Astrocyte (in vitro differentiated cells and primary cell): ENCODE measurements around the gene P2RY8. TPM values are rescaled to one million over a fixed set of nuclear protein-coding genes. Genes with fewer than 3 reads are reported as not detected.
"Not testable (repeated sequence)": the region's sequence is repeated elsewhere in the genome, so short reads cannot be mapped to it uniquely, and the experiment has no call there.

Source experiments
- DNase-seq: peaks from one replicate; pipeline ENCODE4 v3.0.0-alpha.2; 2010; ENCODE audit warnings: low read depth
- FAIRE-seq: peaks from 2 replicates; lab custom pipeline; 2011; peaks lifted over from hg19 to GRCh38; lab: Jason Lieb, UNC
- H2AFZ ChIP-seq: 2 replicates; pipeline ENCODE4 v1.6.0; 2012; ENCODE audit warnings: low read depth, low read length, inconsistent platforms
- H3K27ac ChIP-seq: 2 replicates; pipeline ENCODE4 v1.5.1; 2011; ENCODE audit warnings: low read depth, low read length, inconsistent platforms
- H3K27me3 ChIP-seq: 2 replicates; pipeline ENCODE4 v1.6.0; 2011; ENCODE audit warnings: low read length, inconsistent platforms; ENCODE audit not compliant: insufficient read depth
- H3K36me3 ChIP-seq: 2 replicates; pipeline ENCODE4 v1.5.1; 2011; ENCODE audit warnings: low read length, inconsistent platforms; ENCODE audit not compliant: insufficient read depth
- H3K4me1 ChIP-seq: 2 replicates; pipeline ENCODE4 v1.5.1; 2011; ENCODE audit warnings: low read length, inconsistent platforms; ENCODE audit not compliant: insufficient read depth
- H3K4me2 ChIP-seq: 2 replicates; pipeline ENCODE4 v1.6.0; 2012; ENCODE audit warnings: low read length, inconsistent platforms
- H3K4me3 ChIP-seq: 2 replicates; pipeline ENCODE4 v1.5.1; 2011; ENCODE audit warnings: low read depth, mild to moderate bottlenecking, low read length, inconsistent platforms; ENCODE audit not compliant: insufficient read depth
- H3K79me2 ChIP-seq: 2 replicates; pipeline ENCODE4 v1.6.0; 2012; ENCODE audit warnings: mild to moderate bottlenecking, low read length, inconsistent platforms; ENCODE audit not compliant: insufficient read depth
- H3K9ac ChIP-seq: 2 replicates; pipeline ENCODE4 v1.6.0; 2012; ENCODE audit warnings: mild to moderate bottlenecking, low read length, inconsistent platforms
- H3K9me3 ChIP-seq: 2 replicates; pipeline ENCODE4 v1.5.1; 2012; ENCODE audit warnings: low read depth, mild to moderate bottlenecking, low read length, inconsistent platforms; ENCODE audit not compliant: insufficient read depth
- H4K20me1 ChIP-seq: 2 replicates; pipeline ENCODE4 v1.6.0; 2012; ENCODE audit warnings: low read length, inconsistent platforms; ENCODE audit not compliant: insufficient read depth
- H3K27ac Mint-ChIP-seq: one replicate; pipeline ENCODE4 v1.8.0; 2021; ENCODE audit warnings: mild to moderate bottlenecking, mixed read lengths; ENCODE audit not compliant: unreplicated experiment
- H3K27me3 Mint-ChIP-seq: one replicate; pipeline ENCODE4 v1.8.0; 2021; ENCODE audit warnings: low read depth, mixed read lengths; ENCODE audit not compliant: unreplicated experiment
- H3K36me3 Mint-ChIP-seq: one replicate; pipeline ENCODE4 v1.8.0; 2021; ENCODE audit warnings: low read depth, mixed read lengths; ENCODE audit not compliant: unreplicated experiment
- H3K4me1 Mint-ChIP-seq: one replicate; pipeline ENCODE4 v1.8.0; 2021; ENCODE audit warnings: low read depth, mixed read lengths; ENCODE audit not compliant: unreplicated experiment
- H3K4me3 Mint-ChIP-seq: one replicate; pipeline ENCODE4 v1.8.0; 2021; ENCODE audit warnings: mild to moderate bottlenecking, moderate library complexity, mixed read lengths; ENCODE audit not compliant: unreplicated experiment
- H3K9me3 Mint-ChIP-seq: one replicate; pipeline ENCODE4 v1.8.0; 2021; ENCODE audit warnings: mild to moderate bottlenecking, mixed read lengths; ENCODE audit not compliant: unreplicated experiment
- CTCF ChIP-seq: IDR thresholded peaks from 2 replicates; pipeline ENCODE4 v1.5.1; 2011; ENCODE audit warnings: low read depth, mild to moderate bottlenecking, inconsistent platforms, low read length, moderate library complexity; ENCODE audit not compliant: insufficient read depth
- EZH2 ChIP-seq: IDR thresholded peaks from 2 replicates; pipeline ENCODE4 v1.6.1; 2012; ENCODE audit warnings: mild to moderate bottlenecking, low read length, inconsistent platforms; ENCODE audit not compliant: insufficient read depth
- total RNA-seq: library from RNA; stranded (reverse); gene quantifications from 2 replicates; pipeline ENCODE4 v1.2.1, GENCODE V29; 2021

The P2RY8 gene
- total RNA-seq, 1 donor from 2014 or later = not detected

- Histone ChIP-seq H3K9me3 (no peaks in the 10 kb centered on the region), H3K79me2 (no peaks in the 10 kb centered on the region), H2AFZ (no peak overlapping the region), H3K4me2 (no peak overlapping the region), H3K9ac (no peak overlapping the region), H4K20me1 (no peaks in the 10 kb centered on the region), H3K36me3 (peaks cover 2% of the 10 kb centered on the region), H3K27me3 (no peaks in the 10 kb centered on the region), H3K27ac (no peak overlapping the region), H3K4me3 (no peak overlapping the region), H3K4me1 (no peaks in the 10 kb centered on the region)
- Mint-ChIP-seq H3K36me3 (peaks cover 7% of the 10 kb centered on the region), H3K4me1 (no peaks in the 10 kb centered on the region), H3K9me3 (peaks cover 13% of the 10 kb centered on the region), H3K27ac (no peak overlapping the region), H3K27me3 (no peaks in the 10 kb centered on the region), H3K4me3 (no peak overlapping the region)
- FAIRE-seq (no peak), DNase-seq (no peak)
- TF ChIP-seq CTCF (no peak), EZH2 (no peak)
These were observed 103.2 kb downstream of the P2RY8 start for GRCh38 chrX:1433646-1434357.

GRCh38 chrX:1430451-1430850, 106.5 kb downstream of the P2RY8 start:
- no peak overlapping the region for H3K4me3 Mint-ChIP-seq
- Histone ChIP-seq H2AFZ (no peak overlapping the region), H3K9me3 (no peaks in the 10 kb centered on the region), H3K4me2 (no peak overlapping the region), H4K20me1 (no peaks in the 10 kb centered on the region), H3K4me3 (no peak overlapping the region), H3K36me3 (no peaks in the 10 kb centered on the region), H3K27me3 (no peaks in the 10 kb centered on the region), H3K9ac (no peak overlapping the region), H3K79me2 (no peaks in the 10 kb centered on the region), H3K4me1 (no peaks in the 10 kb centered on the region), H3K27ac (no peak overlapping the region)
- H3K36me3 Mint-ChIP-seq = peaks cover 9% of the 10 kb centered on the region
- H3K4me1 Mint-ChIP-seq = no peaks in the 10 kb centered on the region
- no peak overlapping the region for H3K27ac Mint-ChIP-seq
- TF ChIP-seq CTCF = no peak
- TF ChIP-seq EZH2 = no peak
- peaks cover 2% of the 10 kb centered on the region for H3K9me3 Mint-ChIP-seq
- FAIRE-seq (no peak), DNase-seq (no peak)
- no peaks in the 10 kb centered on the region for H3K27me3 Mint-ChIP-seq

GRCh38 chrX:1427756-1428155, 109.2 kb downstream of the P2RY8 start:
- H3K36me3 Mint-ChIP-seq = peaks cover 9% of the 10 kb centered on the region
- Histone ChIP-seq H3K79me2 (no peaks in the 10 kb centered on the region), H3K4me3 (no peak overlapping the region), H3K36me3 (no peaks in the 10 kb centered on the region), H3K4me2 (no peak overlapping the region), H3K27ac (no peak overlapping the region), H3K9ac (no peak overlapping the region), H3K27me3 (no peaks in the 10 kb centered on the region), H3K4me1 (no peaks in the 10 kb centered on the region), H4K20me1 (peaks cover 4% of the 10 kb centered on the region), H3K9me3 (peaks cover 3% of the 10 kb centered on the region), H2AFZ (no peak overlapping the region)
- no peak overlapping the region for H3K27ac Mint-ChIP-seq
- FAIRE-seq = no peak
- H3K9me3 Mint-ChIP-seq = peaks cover 9% of the 10 kb centered on the region
- no peaks in the 10 kb centered on the region for H3K27me3 Mint-ChIP-seq
- no peak overlapping the region for H3K4me3 Mint-ChIP-seq
- TF ChIP-seq CTCF (no peak), EZH2 (no peak)
- no peak for DNase-seq
- no peaks in the 10 kb centered on the region for H3K4me1 Mint-ChIP-seq

- Mint-ChIP-seq H3K36me3 (peaks cover 19% of the 10 kb centered on the region), H3K9me3 (peaks cover 19% of the 10 kb centered on the region)
- H3K27me3 Mint-ChIP-seq, H3K4me3 Mint-ChIP-seq, H3K4me1 Mint-ChIP-seq, H3K27ac Mint-ChIP-seq, H2AFZ ChIP-seq, H3K27me3 ChIP-seq, H3K4me3 ChIP-seq, H4K20me1 ChIP-seq, H3K9ac ChIP-seq, DNase-seq, H3K27ac ChIP-seq, H3K4me2 ChIP-seq, H3K4me1 ChIP-seq, FAIRE-seq, H3K79me2 ChIP-seq, H3K36me3 ChIP-seq: not testable (repeated sequence)
- H3K9me3 ChIP-seq = peaks cover 15% of the 10 kb centered on the region
These were observed 110.7 kb downstream of the P2RY8 start for GRCh38 chrX:1426321-1426720.
